ENCODE results near the gene NPHP4.

The NPHP4 gene

DNA sequence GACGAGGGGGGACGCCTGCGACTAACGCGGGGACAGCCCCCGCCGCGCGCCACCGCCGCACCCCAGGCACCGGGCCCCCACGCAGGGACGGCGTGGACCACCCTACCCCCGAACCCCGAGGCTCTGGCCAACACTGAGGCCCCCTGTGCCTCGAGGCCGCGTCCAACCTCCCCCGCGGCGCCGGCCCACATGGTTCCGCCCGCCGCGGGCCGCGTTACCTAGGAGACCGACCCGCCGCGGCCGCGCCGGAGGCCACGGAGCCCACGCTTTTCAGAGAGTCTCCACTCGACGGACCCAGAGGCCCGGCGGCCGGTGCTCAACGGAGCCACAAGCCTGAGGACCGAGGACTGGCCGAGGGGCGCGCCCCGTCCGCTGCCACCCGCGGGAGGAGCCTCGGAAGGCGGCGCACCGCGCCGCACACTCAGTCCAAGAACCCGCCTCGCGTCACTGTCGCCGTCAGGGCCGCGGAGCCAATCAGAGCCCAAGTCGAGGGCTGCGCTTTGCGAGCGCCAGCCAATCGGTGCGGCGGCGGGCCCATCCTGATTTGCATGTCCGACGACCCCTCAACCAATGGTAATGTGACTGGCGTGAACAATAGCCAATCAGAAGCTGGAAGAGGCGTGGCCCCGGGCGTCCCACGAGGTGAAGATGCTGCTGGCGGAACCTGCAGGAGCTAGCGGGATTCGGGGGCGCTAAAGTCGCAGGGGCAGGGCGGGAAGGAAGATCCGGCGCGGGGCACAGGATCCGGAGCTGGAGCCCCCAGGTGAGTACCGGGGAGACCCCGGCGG, at the start of gene NPHP4:
Gene NPHP4 (minus strand): TSS at position 400 of the 788 bp plus-strand sequence. CDS start 6,136 bp downstream, outside the sequence.
- peak; percentile 99 to 100 for DNase-seq

DNA sequence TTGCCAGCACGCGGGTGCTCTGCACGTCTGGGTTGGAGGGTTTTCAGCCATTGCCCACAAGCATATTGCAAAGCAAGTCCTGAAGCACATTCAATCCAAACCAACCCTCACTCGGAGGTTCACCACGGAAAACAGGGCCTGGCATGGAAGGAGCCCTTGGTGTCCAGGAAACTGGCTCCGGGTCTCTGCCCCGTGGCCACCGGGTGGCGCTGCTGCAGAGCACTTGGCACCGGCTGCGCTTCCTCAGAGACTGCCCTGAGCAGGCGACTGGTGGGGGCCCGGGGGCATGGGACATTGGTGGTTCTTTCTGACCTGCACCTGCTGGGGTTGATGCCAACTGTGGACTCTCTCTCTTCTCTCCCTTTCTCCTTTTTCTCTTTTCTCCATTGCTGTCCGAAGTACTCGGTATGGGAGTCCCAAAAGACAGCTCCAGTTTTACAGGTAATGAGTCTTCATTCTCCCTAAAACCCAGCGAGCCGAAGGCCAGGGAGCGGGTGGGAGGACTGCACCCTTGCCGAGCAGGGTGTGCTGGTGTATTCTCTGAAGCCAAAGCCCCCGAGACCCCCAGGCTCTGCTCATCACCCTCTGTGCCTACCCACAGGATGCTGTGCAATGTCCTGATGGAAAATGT, 49.3 kb upstream of the NPHP4 start:
- peak; percentile 11 to 19 for DNase-seq

DNA sequence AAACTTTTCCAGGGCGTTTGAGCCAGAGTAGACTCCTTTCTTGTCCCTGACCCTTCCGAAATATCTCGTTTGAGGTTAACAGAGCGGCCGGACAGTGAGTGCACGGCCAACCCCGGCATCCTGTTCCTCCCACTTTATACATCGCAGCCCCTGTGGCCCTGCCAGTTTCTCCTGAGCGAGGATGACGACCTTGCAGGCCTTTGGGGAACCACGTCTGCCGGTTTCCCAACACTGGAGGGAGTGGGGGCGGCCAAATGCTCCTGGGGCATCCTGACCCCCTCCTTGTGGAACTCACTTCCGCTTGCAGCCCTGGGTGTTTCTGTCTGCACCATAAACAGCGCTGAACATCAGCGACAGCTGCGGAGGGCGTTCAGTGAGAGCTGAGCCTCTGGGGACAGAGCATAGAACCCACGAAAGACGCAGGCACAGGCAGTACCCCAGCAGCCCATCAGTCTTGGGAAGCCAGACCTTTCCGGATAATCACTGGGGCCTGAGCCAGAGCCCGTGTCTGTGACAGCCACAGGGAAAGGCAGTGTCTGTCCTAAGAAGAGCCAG, 48.7 kb upstream of the NPHP4 start:
- no peak for DNase-seq

DNA sequence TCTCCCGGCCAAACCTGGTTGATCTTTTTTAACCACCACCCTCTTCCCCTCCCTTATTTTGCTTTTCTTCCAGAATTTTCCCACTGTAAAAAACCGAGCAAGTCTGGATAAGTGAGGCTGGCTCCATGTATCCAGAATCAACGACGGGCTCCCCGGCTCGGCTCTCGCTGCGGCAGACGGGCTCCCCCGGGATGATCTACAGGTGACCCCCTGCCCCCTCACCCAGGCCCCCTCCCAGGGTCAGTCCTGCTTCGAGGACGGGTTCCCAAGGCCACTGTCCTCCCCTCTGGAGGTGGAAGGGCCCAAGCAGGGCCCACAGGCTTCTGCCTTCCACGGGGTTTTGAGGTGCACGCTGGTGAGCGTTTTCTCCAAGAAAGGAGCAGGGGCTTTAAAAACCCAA, 48.2 kb upstream of the NPHP4 start:
- no peak for DNase-seq

DNA sequence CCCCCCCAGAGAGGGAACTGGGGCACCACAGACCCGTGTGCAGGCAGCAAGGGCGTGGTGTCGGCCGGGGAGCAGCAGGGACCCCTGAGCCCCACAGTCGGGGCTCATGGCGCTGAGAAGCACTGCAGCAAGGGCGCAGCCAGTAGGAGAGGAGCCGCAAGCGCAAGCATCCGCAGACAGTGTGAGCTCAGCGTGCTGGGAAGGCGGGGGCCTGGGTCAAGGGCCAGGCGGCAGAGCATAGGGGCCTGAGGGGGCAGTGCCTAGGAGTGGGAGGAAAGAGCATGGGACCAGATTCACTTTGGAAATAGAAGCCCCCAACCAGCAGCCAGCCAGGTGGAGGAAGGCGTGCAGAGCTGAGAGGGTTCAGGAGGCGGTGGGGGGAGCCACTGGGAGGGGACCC, 46.8 kb upstream of the NPHP4 start:
- no peak for DNase-seq

DNA sequence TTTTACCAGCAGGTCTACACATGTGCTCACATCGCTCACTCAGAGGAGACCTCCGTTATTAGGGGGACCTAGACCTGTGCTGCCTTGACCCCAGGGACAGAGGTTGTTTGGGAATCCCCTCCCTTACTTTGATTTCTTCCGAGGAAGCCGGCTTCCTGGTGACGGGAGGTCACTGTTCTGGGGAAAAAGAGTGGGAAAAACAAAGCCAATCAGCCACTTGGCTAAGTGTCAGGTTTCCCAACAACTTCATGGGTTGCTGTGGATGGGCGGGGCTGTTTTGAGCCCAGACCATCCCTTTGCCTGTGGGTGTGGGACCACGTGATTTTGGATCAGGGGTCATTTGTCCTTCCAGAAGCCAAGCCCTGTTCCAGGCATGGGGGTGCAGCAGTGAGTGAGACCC, 46.4 kb upstream of the NPHP4 start:
- no peak for DNase-seq

DNA sequence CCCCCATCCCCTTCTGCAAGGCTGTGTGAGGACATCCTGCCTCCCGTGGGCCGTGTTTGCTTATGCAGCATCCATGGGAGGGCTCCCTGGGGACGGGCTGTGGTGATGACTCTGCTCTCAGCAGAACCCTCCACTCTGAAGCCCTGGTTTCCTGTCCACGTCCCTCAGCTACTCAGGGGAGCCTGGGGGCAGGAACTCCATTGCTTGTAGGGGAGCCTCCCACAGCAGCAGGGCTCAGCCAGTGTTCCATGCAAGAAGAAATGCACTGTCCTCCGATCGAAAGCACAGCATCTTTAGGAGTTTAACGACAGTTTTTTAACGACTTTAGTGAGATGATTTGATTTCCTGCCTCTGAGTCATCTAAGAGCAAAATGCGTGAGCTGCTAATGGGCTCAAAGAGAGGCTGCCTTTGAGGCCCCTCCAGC, 45.1 kb upstream of the NPHP4 start:
- no peak for DNase-seq

DNA sequence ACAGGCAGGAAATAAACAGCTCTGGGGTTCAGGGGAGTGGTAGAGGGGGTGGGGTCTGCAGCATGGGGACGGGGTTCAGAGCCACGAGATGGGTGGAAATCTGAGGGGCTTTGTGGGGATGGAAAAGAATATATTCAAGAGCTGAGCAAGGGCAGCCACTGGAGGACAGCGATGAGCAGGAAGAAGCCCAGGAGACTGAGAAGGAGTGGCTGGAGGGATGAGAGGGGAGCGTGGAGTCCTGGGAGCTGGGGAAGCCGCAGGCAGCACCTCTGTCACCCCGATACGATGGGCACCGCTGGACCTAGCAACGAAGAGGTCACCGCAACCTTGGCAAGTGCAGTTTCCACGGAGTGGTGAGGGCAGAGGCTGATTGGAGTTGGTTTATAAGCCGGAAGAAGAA, 43.5 kb upstream of the NPHP4 start:
- DNase-seq = no peak

DNA sequence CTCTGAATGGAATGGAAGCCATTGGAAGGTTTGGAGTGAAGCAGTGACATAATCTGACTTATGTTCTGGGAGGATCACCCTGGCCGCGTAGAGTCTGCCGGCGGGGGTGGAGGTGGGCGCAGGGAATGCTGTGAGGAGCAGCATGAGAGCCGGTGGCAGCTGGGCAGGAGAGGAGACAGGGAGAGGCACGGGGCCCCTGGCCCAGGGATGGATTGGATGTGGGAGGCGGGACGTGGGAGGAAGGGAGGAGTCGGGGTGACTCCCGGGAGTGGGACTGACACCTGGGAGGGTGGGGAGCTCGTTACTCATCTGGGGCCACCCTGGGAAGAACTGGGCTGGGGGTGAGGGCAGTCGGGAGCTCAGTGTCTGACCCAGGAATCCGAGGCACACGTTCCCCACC, 43.1 kb upstream of the NPHP4 start:
- DNase-seq = no peak

DNA sequence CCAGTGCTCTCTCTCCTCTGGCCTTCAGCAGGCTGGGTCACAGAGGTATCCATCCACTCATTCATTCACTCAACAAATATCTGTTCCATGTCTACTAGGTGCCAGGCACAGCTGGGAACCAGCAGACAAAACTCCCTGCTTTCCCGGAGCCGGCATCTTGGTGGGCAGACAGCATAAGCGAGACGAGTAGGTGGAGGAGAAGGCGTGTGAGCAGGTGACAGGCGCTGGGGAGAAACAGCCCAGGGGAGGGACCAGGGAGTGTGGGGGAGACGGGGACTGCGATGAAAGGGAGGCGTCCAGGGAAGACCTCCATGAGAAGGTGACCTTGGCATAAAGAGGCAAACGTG, 42.5 kb upstream of the NPHP4 start:
- no peak for DNase-seq

DNA sequence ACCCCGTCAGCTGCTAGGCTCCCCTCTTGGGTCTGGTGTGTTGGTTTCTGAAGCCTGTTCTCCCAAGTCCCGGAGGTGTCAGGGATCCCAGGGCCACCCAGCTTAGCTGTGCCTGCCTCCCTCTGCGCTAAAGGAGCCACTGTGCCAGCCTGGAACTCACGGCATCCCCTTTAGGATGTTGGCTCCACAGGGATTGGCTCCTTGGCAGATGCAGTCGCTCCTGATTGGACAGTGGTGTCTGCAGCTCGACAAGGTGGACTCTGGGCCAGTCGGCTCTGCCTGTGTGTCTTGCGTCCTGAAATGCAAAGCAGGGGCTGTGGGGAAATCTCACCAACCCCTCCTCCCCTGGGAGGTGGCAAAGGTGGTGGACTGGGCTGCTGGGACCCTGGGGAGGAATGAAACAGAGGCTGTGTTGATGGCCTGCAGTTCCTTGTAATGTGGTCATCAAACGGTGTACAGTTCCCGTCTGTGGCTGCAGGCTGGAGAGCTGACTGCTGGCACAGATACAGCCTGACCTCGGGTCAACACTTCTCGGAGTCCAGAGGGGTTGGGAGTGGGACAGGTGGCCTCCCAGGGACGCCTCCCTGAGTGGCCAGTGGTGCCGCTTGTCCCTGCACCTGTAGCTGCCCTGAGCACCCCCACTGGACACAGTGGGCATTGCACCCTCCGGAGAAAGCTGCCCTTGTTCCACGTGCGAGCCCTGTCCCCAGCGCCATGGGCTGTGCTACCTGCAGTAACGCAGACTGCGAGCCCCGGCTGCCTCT, 41.9 kb upstream of the NPHP4 start:
- DNase-seq = peak in 1 of 2 donors; percentile 26

DNA sequence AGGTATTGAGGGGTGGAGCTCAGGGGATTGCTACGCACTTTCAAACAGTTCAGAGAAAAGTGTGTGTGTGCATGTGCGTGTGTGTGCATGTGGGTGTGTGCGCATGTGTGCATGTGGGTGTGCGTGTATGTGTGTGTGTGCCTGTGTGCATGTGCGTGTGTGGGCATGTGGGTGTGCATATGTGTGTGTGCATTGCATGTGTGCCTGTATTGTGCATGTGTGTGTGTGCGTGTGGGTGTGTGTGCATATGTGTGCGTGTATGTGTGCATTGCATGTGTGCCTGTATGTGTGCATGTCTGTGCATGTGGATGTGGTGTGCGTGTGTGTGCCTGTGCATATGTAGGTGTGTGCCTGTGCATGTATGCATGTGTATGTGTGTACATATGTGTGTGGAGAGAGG, 40.9 kb upstream of the NPHP4 start:
- no peak for DNase-seq

DNA sequence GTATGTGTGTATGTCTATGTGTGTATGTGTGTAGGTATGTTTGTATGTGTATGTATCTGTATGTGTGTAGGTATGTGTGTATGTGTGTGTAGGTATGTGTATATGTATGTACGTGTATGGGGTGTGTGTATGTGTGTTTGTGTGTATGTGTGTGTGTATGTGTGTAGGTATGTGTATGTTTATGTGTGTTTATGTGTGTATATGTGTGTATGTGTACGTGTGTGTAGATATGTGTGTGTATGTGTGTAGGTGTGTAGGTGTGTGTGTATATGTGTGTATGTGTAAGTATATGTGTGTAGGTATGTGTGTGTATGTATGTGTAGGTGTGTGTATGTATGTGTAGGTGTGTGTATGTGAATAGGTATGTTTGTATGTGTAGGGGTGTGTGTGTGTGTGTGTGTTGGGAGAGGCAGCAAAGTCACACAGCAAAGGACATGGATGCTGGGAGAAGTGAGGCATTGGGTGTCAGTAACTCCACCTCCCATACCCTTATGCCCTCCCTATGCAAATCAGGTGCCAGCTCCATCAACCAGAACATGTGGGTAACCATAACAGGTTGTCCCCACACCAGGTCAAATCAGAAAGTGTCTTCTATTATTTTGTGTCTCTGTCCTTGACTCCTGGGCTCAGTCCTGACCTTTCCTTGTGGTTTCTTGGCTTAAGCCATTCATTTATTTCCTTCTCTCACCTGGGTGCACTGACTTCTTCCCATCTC, 38.5 kb upstream of the NPHP4 start:
- DNase-seq = no peak

DNA sequence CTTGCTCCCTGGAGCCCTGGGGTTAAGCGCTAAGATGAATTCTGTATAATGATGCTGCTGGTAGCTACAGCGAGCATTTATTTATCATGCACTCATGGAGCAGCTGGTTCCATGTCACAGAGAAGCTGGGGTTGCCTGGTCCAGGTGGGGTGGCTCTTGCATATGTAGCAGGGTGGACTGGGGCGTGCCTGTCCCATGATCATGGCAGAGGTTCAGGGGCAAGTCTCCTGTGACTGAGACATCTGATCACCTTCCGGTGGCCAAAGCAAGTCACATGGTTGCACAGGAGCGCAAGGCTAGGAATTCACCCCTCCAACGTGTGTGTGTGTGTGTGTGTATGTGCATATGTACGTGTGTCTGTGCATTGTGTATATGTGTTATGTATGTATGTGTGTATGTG, 37.9 kb upstream of the NPHP4 start:
- no peak for DNase-seq

DNA sequence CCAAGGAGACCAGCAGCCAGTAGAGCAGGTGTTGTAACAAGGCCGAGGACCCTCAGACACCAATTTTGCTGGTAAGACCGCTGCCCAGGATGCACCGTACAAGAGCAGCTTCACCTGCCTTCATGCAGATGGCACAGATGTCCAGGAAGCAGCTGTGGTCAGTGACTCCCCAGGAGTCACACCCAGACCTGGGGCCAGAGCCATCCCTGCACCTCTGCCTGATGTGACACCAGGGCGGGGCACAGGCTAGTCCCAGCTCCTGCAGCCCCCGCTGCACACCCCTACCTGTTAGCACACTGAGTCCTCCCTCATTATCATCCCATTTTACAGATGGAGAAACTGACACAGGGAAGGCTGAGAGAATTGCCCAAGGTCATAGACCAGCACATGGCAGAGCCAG, 37.1 kb upstream of the NPHP4 start:
- DNase-seq = no peak

DNA sequence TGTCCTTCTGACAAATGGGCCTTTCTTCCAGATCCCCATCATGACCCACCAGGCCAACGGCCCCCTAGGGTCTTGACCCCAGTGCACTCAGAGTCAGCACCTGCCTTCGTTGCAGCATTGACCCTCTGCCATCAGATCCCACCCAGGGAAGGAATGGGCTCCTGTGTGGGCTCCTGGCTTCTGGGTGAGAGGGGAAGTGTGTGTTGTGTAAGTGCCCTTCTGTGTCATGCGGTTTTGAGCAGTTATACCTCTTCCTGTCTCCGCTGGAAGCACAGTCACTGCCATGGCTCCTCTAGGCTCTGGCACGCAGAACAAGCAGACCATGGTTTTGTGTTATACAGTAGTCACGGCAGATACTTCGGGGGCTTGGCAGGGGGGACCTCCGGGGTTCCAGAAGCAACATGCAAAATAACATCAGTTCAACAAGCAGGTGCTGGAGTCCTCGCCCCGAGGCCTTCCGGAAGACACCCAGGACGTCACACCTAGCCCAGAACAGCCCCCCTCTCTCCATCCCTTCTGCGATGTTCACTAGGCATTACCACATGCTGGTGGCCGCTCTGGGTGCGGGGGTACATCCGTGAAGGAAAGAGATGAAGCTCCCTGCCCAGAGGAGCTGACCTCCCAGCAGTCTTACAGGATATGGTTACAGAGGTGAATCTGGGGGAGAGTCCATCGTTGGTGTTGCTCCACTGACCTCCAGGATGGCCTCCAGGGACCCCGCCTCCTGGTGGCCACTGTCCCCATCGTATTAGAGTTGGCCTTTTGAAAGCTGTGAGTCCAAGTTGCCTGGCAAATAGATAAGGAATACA, 36.0 kb upstream of the NPHP4 start:
- peak; percentile 71 to 77 for DNase-seq

DNA sequence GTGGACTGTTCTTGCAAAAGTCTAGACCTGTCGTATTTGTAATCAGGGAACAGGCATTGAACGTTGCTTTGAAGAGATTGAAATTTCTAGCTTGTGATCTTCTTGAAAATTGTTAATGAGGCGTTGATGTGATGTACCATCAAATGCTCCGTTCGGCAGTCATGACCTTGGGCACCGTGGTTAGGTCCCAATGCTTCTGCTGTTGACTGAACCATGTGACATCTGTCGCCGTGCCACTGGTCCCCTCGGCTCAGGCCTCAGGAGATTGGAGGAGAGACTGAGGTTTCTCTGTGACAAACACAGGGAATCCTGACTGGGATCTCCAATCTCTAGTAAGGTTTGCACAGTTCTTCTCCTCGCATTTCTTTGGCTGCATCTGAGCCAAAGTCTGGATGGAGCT, 35.4 kb upstream of the NPHP4 start:
- DNase-seq = no peak

DNA sequence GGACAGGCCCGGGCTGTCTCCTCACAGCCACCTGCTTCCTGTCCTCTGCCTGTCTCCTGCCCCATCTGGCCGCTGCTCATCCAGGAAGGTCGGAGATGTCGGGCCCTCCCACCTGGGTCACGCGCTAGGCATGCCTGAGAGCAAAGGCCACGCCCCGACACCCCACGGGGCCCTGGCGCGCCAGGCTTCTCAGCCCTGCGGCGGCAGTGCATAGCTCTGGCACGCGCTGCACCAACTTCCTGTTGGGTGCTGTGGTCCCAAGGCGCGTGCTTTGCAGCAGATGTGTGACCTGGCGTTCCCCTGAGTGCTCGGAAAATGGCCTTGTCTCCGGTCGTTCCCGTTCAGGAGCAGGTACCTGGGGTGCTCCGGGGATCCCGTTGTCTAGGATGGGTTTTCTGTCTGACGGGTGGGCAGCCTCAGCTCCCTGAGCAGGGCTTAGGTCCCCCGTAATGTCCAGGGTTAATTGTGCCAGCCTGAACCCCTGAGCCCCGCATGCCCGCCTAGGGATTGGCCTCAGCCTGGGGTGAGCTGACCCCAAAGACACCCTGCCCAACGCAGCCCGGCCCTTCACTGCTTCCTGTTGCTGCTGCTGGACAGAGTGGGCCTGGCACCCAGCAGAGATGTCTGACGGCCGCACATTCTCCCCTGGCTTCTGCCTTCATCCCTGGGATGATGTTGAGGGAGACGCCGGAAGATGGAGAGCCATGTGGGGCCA, 34.0 kb upstream of the NPHP4 start:
- peak; percentile 91 for DNase-seq

DNA sequence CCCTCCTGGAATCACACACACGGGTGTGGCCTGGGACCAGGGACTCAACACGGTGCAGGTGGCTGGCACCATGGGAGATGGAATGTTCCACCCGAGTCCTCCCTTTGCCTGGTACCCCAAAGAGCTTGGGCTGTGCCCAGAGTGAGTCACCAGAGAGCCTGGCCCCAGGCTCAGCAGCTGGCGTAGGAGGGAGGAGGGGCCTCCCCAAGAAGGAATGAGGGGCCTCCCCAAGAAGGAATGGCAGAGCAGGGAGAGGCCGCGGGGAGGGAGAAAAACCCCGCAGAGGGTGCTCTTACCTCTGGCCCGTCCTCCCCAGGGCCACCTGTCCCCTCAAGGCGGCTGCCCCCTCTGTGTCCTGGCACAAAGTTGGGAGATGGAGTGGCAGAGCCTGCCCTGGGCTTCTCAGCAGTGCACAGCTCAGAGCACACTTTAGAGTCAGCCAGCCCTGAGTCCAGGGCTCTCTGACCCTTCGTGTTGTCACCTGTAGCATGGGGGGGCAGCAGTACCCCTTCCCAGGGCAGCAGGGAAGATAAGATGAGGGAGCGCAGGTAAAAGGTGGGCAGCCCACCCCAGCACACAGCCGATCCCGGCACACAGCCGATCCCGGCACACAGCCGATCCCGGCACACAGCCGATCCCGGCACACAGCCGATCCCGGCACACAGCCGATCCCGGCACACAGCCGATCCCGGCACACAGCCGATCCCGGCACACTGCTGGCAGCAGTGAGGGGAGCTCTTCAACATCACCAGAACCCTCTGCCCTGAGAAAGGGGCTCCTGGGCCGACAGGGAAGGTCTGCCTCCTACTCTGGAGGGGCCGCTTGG, 33.3 kb upstream of the NPHP4 start:
- no peak for DNase-seq

DNA sequence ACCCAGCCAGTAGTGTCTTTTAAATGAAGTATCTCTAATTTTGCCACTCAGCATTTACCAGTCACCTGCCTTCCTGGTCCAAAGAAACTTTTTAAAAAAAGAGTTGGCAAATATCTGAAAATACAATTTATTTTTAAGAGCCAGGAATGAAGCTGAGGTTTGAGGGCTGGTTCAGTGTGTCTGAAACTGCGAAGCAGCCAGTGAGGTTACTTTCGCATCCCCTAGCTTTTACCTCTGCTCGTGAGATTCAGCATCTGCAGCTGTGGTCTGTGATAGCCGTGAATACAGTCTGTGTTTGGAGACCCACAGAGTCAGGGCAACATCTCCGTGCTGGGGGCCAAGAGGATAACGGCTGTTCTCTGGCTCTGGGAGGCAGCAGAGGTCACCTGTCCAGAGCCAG, 32.2 kb upstream of the NPHP4 start:
- no peak for DNase-seq

DNA sequence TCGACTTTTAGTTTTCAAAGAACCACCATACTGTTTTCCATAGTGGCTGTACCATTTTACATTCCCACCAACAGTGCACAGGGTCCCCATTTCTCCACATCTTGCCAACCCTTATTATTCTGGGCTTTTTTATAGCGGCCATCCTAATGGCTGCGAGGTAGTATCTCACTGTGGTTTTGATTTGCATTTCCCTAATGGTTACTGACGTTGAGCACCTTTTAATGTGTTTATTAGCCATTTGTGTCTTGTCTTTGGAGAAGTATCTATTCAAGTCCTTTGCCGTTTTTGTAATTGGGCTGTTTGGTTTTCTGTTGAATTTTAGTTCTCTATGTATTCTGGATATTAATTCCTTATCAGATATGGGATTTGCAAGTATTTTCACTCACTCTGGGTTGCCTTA, 31.1 kb upstream of the NPHP4 start:
- DNase-seq = no peak

All from CD4-positive, alpha-beta T cell treated with Interleukin-4 for 1 hour (primary cell).